HepG2 (cell line): ENCODE data around the gene PLK3. TPM values are rescaled to one million over a fixed set of nuclear protein-coding genes. Genes with fewer than 3 reads are reported as not detected.

Source experiments
- FIP1L1 ChIP-seq: fragments of 200-400 bp; formaldehyde crosslinking; IDR thresholded peaks from 2 replicates; pipeline ENCODE4 v1.6.1; 2018; ENCODE audit warnings: low read depth, mild to moderate bottlenecking, low read length, moderate library complexity, borderline replicate concordance; ENCODE audit not compliant: insufficient read depth
- GLI4 ChIP-seq: sonication (generic); formaldehyde crosslinking; IDR thresholded peaks from 2 replicates; pipeline ENCODE4 v1.5.1; 2020; ENCODE audit warnings: missing genetic modification reagents, mild to moderate bottlenecking, moderate library complexity, borderline replicate concordance
- MIXL1 ChIP-seq: IDR thresholded peaks from 2 replicates; pipeline ENCODE4 v1.6.1; 2016
- YY1 ChIP-seq: IDR thresholded peaks from 2 replicates; pipeline ENCODE4 v1.6.1; 2011; ENCODE audit warnings: low read length, low read depth, moderate library complexity, mild to moderate bottlenecking; ENCODE audit not compliant: insufficient read depth, insufficient replicate concordance
- ZNF337 ChIP-seq: sonication (generic); formaldehyde crosslinking; IDR thresholded peaks from 2 replicates; pipeline ENCODE4 v1.5.1; 2020; ENCODE audit warnings: missing genetic modification reagents, low read depth, mild to moderate bottlenecking, borderline replicate concordance
- ZNF629 ChIP-seq: sonication (generic); formaldehyde crosslinking; conservative IDR thresholded peaks from 2 replicates; pipeline ENCODE4 v1.5.0; 2020; ENCODE audit warnings: missing genetic modification reagents
- ZSCAN29 ChIP-seq: sonication (generic); formaldehyde crosslinking; conservative IDR thresholded peaks from 2 replicates; pipeline ENCODE4 v1.4.0; 2020; ENCODE audit warnings: mild to moderate bottlenecking, missing genetic modification reagents
- polyA plus RNA-seq, 8 experiments: library from polyadenylated mRNA; depleted of rRNA in 3 of 8; stranded (reverse) in 7 of 8; unstranded in 1 of 8; fragments of >200 nt; fragmentation: Illumina TruSeq in 4 of 8; extraction: Trizol in 4 of 8; gene quantifications; 2 replicates each; pipeline versions ENCODE4 v1.2.1 to v1.2.3, GENCODE V29; 2011 to 2016; ENCODE audit warnings: low read depth in 4 of 8, missing spikeins in 1 of 8, mixed read lengths in 1 of 8; ENCODE audit not compliant: insufficient read depth in 1 of 8
- total RNA-seq, 5 experiments: library from RNA; depleted of rRNA; stranded (reverse); fragments of >200 nt; fragmentation: Illumina TruSeq; extraction: Trizol; gene quantifications; 2 replicates each; pipeline ENCODE4 v1.2.3, GENCODE V29; 2016; ENCODE audit warnings: low read depth in 1 of 5
- TF ChIP-seq, protein P1 (sequence below): sonication (generic); formaldehyde crosslinking; IDR thresholded peaks from 2 replicates; pipeline ENCODE4 v1.4.0; 2020; ENCODE audit warnings: mild to moderate bottlenecking, missing genetic modification reagents
- TF ChIP-seq, protein P2 (sequence below): sonication (generic); formaldehyde crosslinking; IDR thresholded peaks from 2 replicates; pipeline ENCODE4 v1.4.0; 2020; ENCODE audit warnings: missing genetic modification reagents
- TF ChIP-seq, protein P3 (sequence below): sonication (generic); formaldehyde crosslinking; IDR thresholded peaks from 2 replicates; pipeline ENCODE4 v1.4.0; 2020; ENCODE audit warnings: mild to moderate bottlenecking, missing genetic modification reagents

PLK3 gene
- total and polyA plus RNA-seq, 2 of the 13 experiments (the other 11 are each of a cell fraction or from before 2014, with no cell fraction given), result 9.8 to 16.9 TPM

DNA sequence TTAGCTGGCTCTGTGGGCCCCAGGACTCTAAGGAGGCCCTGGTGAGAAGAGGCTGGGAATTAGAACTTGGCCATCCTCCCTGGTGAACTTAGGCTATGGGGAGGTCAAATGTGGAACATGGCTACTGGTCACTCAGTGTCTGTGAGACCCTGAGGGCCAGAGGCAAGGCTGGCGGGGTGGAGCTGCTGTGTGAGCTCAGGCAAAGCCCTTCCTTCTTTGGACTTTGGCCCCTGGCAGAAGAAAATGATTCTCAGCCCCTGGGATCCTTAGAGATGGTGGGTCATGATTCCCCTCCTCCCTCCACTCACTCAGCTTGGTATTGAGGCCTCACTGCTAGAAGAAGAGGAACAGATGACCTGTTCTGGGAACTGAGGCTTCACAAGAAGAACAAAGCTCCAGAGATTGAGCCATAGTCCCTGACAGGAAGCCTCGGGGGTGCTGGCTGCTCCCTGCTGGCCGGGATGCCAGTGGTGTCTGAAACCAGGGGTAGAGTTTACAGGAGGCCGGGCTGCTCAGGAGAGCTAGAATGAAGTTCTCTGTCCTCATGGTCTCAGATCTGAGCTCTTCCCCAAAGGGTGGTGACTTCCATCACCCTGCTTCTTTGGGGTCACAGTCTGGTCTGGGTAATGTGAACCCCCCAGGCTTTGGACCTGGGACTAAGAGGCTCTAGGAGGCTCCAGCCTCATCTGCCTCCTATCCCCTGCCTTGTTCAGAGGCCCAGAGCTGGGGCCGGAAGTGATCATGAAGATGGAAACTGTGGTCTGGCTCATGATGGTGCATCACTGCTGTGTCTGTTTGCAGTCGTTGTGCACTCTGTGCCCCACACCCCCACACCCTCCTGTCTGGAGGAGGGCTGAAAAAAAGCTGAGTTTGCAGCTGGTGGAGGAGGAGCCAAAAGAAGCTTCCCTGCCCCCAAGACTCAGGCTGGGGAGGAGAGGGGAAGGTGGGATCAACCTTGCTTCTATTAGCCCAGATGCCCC, 9.1 kb downstream of the PLK3 start (continued):
- TF ChIP-seq, protein P1, sequence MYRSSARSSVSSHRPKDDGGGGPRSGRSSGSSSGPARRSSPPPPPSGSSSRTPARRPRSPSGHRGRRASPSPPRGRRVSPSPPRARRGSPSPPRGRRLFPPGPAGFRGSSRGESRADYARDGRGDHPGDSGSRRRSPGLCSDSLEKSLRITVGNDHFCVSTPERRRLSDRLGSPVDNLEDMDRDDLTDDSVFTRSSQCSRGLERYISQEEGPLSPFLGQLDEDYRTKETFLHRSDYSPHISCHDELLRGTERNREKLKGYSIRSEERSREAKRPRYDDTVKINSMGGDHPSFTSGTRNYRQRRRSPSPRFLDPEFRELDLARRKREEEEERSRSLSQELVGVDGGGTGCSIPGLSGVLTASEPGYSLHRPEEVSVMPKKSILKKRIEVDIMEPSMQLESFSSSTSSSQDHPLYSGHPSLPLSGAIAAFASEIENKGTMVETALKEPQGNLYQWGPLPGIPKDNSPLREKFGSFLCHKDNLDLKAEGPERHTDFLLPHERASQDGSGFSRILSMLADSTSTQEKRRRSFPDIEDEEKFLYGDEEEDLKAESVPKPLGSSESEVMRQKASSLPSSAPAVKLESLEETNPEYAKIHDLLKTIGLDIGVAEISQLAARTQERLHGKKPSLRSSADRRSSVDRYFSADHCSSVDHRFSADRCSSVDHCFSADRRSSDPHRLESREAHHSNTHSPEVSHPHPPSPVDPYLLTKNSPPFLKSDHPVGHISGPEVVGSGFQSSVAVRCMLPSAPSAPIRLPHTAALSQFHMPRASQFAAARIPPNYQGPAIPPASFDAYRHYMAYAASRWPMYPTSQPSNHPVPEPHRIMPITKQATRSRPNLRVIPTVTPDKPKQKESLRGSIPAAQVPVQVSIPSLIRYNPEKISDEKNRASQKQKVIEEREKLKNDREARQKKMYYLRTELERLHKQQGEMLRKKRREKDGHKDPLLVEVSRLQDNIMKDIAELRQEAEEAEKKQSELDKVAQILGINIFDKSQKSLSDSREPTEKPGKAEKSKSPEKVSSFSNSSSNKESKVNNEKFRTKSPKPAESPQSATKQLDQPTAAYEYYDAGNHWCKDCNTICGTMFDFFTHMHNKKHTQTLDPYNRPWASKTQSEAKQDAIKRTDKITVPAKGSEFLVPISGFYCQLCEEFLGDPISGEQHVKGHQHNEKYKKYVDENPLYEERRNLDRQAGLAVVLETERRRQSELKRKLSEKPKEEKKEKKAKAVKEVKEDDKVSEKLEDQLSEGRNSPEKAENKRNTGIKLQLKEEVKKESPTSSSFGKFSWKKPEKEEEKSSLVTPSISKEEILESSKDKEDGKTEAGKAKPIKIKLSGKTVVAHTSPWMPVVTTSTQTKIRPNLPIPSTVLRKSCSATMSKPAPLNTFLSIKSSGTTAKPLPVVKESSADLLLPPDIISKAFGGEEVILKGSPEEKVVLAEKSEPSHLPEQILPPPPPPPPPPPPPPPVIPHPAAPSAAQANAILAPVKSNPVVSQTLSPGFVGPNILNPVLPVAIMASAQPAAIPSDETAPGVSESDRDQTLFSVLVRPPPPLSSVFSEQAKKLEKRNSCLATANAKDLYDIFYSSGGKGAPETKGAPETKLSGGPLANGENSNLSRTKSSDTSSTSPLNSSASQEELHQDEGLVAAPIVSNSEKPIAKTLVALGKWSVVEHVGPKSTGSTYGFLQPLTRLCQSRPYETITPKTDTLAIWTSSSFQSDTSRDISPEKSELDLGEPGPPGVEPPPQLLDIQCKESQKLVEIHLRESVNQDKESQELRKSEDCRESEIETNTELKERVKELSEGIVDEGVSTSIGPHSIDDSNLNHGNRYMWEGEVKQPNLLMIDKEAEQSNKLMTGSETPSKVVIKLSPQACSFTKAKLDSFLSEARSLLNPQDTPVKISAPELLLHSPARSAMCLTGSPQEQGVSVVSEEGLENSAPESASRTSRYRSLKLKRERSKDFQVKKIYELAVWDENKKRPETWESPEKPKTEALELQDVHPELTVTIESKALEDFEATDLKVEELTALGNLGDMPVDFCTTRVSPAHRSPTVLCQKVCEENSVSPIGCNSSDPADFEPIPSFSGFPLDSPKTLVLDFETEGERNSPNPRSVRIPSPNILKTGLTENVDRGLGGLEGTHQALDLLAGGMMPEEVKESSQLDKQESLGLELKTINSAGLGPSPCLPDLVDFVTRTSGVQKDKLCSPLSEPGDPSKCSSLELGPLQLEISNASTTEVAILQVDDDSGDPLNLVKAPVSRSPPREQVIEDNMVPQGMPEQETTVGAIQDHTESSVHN (CRISPR knock-in tag), result no peak
- TF ChIP-seq GLI4 (CRISPR knock-in tag) (0 out of 2 replicates have a peak, but pooled peaks have one; percentile 26), YY1 (peak; percentile 11), ZNF629 (CRISPR knock-in tag) (0 out of 2 replicates have a peak, but pooled peaks have one; percentile 2), ZNF337 (no peak; the same call in 1 of the 2 replicates), FIP1L1 (no peak), MIXL1 (no peak), ZSCAN29 (CRISPR knock-in tag) (no peak)
- TF ChIP-seq, protein P2, sequence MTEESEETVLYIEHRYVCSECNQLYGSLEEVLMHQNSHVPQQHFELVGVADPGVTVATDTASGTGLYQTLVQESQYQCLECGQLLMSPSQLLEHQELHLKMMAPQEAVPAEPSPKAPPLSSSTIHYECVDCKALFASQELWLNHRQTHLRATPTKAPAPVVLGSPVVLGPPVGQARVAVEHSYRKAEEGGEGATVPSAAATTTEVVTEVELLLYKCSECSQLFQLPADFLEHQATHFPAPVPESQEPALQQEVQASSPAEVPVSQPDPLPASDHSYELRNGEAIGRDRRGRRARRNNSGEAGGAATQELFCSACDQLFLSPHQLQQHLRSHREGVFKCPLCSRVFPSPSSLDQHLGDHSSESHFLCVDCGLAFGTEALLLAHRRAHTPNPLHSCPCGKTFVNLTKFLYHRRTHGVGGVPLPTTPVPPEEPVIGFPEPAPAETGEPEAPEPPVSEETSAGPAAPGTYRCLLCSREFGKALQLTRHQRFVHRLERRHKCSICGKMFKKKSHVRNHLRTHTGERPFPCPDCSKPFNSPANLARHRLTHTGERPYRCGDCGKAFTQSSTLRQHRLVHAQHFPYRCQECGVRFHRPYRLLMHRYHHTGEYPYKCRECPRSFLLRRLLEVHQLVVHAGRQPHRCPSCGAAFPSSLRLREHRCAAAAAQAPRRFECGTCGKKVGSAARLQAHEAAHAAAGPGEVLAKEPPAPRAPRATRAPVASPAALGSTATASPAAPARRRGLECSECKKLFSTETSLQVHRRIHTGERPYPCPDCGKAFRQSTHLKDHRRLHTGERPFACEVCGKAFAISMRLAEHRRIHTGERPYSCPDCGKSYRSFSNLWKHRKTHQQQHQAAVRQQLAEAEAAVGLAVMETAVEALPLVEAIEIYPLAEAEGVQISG, result peak; percentile 46; the same call in 1 of the 2 replicates
- TF ChIP-seq, protein P3, sequence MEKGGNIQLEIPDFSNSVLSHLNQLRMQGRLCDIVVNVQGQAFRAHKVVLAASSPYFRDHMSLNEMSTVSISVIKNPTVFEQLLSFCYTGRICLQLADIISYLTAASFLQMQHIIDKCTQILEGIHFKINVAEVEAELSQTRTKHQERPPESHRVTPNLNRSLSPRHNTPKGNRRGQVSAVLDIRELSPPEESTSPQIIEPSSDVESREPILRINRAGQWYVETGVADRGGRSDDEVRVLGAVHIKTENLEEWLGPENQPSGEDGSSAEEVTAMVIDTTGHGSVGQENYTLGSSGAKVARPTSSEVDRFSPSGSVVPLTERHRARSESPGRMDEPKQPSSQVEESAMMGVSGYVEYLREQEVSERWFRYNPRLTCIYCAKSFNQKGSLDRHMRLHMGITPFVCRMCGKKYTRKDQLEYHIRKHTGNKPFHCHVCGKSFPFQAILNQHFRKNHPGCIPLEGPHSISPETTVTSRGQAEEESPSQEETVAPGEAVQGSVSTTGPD (CRISPR knock-in tag), result no peak
